NT2/D1 (cell line): Measurements from ENCODE around the gene RUNX2.

Source experiments
- SUZ12 ChIP-seq: IDR thresholded peaks from 2 replicates; pipeline ENCODE4 v1.6.1; 2011; ENCODE audit not compliant: insufficient read length, insufficient read depth; ENCODE audit errors: extremely low read depth
- YY1 ChIP-seq: IDR thresholded peaks from 2 replicates; pipeline ENCODE4 v1.6.1; 2011; ENCODE audit not compliant: insufficient read length, insufficient read depth
- ZNF274 ChIP-seq: IDR thresholded peaks from 2 replicates; pipeline ENCODE4 v1.6.1; 2011; ENCODE audit warnings: mild to moderate bottlenecking, low read depth, low read length

GRCh38 chr6:45474376-45474775 lies 146.2 kb downstream of the RUNX2 start:
- TF ChIP-seq ZNF274 (no peak), YY1 (no peak), SUZ12 (no peak)
